Mammary microvascular endothelial cell (primary cell): ENCODE measurements around the gene OR5P2. TPM values are rescaled to one million over a fixed set of nuclear protein-coding genes. Genes with fewer than 3 reads are reported as not detected.

ENCODE experiments used
- total RNA-seq: library from RNA; depleted of rRNA; stranded (reverse); fragments of >200 nt; gene quantifications from 2 replicates; pipeline ENCODE4 v1.2.3, GENCODE V29; 2015

The OR5P2 gene
- not detected in 2 replicates for total RNA-seq

GRCh38 chr11:7796842-7797241, at the start of gene OR5P2:
Gene OR5P2 (minus strand): TSS chr11:7796942. CDS start chr11:7796942, 0 bp downstream.

GRCh38 chr11:7830740-7831139, 34.0 kb upstream of the OR5P2 start, which contains the start of gene OR5P3:
Gene OR5P3 (minus strand): TSS chr11:7830840.

Other genes with a start within 250 kb of the OR5P2 start
- gene CYB5R2, start 123.4 kb downstream of the OR5P2 start, total RNA-seq: 2.9 and 3.3 TPM in 2 replicates
- gene OVCH2, start 90.5 kb downstream of the OR5P2 start, total RNA-seq: not detected in 2 replicates
- gene OR5P3, start 33.9 kb upstream of the OR5P2 start, total RNA-seq: not detected in 2 replicates
- not detected in 2 replicates for gene OR10A6, start 134.3 kb upstream of the OR5P2 start, total RNA-seq
- not detected in 2 replicates for gene OR10A3, start 144.8 kb upstream of the OR5P2 start, total RNA-seq
- not detected in 2 replicates for gene NLRP10, start 168.5 kb upstream of the OR5P2 start, total RNA-seq
- 326 and 363 TPM in 2 replicates for gene EIF3F, start 190.4 kb upstream of the OR5P2 start, total RNA-seq